Subcutaneous adipose tissue (tissue), 4 donors: Measurements from ENCODE around the gene ABCA3. TPM values are rescaled to one million over a fixed set of nuclear protein-coding genes. Genes with fewer than 3 reads are reported as not detected.

Source experiments
- total RNA-seq, 4 donors: library from RNA; depleted of rRNA; stranded (reverse); fragments of >200 nt; gene quantifications; one replicate each; pipeline ENCODE4 v1.1.0, GENCODE V29; 2016
- TF ChIP-seq, protein P1 (sequence below): fragments of 450-650 bp; IDR thresholded peaks from one replicate; pipeline ENCODE4 v1.5.1; 2016; ENCODE audit warnings: low read depth, mild to moderate bottlenecking, control low read depth, antibody characterized with exemption, moderate library complexity

The ABCA3 gene
- total RNA-seq, 4 donors from 2014 or later, result 7.0 to 24.9 (median 9.5) TPM

DNA sequence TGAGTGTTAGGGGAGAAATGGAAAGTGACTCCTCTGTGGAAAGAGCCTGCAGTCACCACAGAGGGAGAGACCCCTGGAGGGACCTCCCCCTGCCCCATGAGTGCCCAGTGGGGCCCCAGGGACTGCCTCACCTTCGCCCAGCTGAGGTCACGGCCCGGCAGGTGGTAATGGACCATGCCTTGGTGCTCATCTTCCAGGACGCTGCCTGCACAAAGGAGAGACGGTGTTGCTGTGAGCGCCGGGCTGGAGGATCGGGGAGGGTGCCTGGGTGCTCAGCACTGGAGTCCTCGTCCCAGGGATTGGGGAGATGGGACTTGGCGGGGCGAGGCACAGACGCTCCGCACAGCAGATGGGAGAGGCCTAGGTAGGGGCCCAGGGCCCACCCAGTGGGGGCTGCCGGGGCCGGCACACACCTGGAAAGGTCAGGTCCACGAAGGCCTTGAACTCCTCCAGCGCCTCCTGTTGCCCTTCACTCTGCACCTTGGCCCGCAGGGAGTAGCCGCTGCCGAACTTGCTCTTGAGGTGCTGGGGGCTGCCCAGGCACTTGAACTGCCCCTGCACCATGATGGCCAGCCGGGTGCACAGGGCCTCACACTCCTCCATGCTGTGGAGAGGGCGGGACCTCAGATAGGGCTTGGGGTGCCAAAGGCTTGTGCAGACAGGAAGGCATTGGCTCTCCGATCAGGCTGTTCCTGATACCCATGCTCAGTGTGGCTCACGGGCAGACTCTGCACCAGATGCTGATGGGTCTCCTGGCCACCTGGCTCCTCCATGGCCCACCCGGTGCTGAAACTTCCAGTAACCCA, 62.9 kb downstream of the ABCA3 start:
- TF ChIP-seq, protein P1, sequence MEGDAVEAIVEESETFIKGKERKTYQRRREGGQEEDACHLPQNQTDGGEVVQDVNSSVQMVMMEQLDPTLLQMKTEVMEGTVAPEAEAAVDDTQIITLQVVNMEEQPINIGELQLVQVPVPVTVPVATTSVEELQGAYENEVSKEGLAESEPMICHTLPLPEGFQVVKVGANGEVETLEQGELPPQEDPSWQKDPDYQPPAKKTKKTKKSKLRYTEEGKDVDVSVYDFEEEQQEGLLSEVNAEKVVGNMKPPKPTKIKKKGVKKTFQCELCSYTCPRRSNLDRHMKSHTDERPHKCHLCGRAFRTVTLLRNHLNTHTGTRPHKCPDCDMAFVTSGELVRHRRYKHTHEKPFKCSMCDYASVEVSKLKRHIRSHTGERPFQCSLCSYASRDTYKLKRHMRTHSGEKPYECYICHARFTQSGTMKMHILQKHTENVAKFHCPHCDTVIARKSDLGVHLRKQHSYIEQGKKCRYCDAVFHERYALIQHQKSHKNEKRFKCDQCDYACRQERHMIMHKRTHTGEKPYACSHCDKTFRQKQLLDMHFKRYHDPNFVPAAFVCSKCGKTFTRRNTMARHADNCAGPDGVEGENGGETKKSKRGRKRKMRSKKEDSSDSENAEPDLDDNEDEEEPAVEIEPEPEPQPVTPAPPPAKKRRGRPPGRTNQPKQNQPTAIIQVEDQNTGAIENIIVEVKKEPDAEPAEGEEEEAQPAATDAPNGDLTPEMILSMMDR, result no peak

DNA sequence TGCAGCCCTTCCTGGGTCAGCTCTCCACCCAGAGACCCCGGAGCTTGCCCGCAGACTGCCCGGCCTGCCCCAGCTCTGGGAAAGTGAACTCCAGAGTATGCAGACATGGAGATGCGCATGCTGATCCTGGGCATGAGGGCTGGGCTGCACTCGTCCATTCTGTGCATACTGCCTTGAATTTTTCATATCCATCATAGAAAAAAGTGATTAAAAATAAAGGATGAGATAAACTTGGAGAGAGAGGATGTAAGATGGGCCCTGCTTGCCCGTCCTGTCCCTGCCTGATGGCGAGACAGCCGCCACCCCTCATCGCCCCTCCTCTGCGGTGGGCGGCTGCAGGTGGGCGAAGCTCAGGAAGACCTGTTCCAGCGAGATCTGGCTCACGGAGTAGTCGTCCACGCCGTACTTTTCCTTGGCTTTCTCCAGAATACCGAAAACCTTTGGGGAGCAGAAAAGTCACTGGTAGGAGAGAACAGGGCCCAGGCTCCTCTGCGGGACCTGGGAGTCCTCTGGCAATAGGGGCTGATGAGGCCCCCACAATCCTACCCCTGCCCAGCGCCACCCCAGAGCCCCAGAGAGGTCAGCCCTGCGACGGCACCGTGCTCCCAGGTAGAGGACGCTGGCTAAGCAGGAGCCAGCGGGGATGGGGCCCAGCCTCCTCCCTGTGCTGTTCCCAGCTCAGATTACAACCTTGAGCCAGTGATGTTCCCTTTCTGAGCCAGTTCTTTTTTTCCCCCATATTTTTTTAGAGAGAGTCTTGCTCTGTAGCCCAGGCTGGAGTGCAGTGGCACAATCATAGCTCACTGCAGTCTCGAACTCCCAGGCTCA, 63.9 kb downstream of the ABCA3 start:
- TF ChIP-seq, protein P1, result no peak

DNA sequence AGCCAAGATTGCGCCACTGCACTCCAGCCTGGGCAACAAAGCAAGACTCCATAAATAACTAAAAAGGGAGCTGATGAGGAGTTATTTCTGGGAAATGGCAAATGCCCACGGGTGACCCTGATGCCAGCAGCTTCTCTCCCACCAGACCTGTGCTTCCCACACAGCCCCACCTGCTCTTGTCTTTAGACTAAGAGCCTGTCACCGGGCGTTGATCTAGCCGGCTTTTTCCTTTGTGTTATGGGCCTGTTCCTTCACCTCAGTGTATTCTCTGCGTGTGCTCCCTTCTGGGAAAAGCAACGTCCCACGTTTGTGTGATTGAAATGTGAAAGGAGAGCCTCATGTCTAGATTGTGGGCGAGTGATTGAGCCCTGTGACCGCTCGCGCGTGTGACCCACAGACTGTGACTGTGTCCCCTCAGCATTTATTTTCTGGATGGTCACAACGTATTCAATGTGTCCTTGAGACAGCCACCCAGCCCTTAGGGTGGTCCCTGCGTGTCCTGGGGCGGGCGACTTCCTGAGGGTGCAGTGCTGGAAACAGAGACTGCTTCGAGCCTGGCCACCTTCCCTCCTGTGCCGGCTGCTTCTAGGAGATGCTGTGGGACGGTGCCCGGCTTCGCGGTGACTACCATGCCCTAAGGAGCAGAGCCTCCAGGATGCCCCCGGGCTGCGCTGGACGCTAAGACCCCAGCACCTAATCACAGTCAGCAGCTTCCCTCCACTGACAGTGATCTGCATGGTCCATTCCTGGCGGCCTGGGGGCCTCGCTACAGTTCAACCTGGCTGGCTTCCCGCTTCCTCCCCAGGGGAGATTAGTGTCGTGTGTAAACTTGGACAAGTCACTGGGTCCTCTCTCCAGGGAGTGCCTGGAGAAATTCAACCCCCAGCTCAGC, 64.8 kb downstream of the ABCA3 start:
- TF ChIP-seq, protein P1, result no peak

DNA sequence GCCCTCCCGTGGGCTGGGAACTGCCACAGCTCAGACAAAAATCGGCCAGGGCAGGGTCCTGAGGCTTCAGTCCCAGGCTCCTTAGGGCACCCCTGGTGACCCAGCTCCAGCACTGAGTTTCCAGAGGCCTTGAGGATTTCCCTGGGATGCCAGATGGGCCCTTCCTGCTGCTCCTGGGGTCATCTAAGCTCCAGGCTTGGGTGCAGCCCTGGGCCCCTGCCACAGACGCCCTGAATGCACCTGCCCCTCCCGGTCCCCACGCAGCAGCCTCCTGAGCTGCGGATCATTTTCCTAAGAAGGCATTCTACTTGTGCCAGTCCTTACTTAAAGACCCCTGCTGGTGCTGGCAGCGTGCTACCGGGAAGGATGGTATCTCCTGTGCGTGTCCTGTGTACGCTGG, 66.6 kb downstream of the ABCA3 start:
- TF ChIP-seq, protein P1, result no peak

DNA sequence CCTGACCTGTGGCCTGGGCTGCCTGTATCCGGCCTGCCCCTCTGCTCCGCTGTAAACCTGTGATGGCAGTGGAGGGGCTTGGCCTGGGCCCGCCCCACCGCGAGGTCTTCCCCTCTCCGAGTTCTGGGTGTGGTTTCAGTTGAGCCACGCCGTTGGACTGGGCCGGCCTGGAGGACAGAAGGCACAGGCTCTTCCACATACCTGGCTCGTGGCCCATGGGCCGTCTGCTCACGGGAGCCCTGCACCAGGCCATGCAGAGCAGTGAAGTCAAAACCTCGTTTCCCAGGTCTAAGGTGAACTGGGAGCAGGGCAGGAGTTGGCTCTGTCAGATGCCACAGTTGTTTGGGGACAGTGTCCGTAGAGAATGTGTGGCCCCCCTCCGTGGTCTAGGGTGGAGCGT, 67.0 kb downstream of the ABCA3 start:
- TF ChIP-seq, protein P1, result no peak

DNA sequence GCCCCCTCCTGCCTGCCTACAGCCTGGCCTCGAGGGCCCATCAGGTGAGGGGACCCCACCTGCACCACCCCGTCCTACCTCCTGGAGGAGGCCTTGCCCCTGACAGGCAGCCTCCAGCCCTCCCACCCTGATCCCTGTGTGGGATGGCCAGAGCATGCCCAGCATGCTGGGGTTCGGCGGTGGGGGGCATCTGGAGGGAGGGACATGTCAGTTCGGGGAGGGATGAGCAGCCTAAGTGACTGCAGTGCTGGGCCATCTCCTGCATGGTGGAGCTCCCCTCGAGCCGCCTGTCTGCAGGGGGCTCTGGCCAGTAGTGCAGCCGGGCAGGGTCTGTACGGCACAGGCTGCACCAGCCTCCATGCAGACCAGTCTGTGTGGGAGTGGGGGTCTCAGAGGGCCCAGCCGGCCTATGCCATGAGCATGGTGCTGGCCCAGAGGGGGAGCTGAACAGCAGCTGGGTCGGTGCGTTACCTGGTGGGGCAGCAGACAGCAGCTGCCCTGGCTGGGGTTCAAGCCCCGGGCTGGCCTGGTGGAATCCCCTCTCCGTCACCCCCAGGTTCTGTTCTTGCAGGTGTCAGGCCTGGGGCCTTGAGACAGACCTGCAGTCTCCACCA, 68.6 kb downstream of the ABCA3 start:
- TF ChIP-seq, protein P1, result no peak
